ENCODE measurements around the gene CDHR1. TPM values are rescaled to one million over a fixed set of nuclear protein-coding genes. Genes with fewer than 3 reads are reported as not detected.
A peak's percentile ranks its signal among the peaks of the same experiment; 100 is the strongest.

The CDHR1 gene
- total and polyA plus RNA-seq, 10 of the 15 experiments (the other 5 are each of a cell fraction or from before 2014, with no cell fraction given), result 0.17 to 3.0 (median 0.34) TPM

DNA sequence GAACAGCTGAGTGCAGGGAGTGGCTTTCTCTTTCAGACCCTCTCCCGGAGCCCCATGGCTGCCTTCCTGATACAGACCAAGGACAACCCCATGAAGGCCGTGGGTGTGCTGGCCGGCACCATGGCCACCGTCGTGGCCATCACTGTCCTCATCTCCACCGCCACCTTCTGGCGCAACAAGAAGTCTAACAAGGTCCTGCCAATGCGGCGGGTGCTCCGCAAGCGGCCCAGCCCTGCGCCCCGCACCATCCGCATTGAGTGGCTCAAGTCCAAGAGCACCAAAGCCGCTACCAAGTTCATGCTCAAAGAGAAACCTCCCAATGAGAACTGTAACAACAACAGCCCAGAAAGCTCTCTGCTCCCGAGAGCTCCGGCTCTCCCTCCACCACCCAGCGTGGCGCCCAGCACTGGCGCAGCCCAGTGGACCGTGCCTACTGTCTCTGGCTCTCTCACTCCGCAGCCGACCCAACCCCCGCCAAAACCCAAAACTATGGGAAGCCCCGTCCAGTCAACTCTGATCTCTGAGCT is 19.8 kb downstream of the CDHR1 start (continued):
- TF ChIP-seq, protein P1, sequence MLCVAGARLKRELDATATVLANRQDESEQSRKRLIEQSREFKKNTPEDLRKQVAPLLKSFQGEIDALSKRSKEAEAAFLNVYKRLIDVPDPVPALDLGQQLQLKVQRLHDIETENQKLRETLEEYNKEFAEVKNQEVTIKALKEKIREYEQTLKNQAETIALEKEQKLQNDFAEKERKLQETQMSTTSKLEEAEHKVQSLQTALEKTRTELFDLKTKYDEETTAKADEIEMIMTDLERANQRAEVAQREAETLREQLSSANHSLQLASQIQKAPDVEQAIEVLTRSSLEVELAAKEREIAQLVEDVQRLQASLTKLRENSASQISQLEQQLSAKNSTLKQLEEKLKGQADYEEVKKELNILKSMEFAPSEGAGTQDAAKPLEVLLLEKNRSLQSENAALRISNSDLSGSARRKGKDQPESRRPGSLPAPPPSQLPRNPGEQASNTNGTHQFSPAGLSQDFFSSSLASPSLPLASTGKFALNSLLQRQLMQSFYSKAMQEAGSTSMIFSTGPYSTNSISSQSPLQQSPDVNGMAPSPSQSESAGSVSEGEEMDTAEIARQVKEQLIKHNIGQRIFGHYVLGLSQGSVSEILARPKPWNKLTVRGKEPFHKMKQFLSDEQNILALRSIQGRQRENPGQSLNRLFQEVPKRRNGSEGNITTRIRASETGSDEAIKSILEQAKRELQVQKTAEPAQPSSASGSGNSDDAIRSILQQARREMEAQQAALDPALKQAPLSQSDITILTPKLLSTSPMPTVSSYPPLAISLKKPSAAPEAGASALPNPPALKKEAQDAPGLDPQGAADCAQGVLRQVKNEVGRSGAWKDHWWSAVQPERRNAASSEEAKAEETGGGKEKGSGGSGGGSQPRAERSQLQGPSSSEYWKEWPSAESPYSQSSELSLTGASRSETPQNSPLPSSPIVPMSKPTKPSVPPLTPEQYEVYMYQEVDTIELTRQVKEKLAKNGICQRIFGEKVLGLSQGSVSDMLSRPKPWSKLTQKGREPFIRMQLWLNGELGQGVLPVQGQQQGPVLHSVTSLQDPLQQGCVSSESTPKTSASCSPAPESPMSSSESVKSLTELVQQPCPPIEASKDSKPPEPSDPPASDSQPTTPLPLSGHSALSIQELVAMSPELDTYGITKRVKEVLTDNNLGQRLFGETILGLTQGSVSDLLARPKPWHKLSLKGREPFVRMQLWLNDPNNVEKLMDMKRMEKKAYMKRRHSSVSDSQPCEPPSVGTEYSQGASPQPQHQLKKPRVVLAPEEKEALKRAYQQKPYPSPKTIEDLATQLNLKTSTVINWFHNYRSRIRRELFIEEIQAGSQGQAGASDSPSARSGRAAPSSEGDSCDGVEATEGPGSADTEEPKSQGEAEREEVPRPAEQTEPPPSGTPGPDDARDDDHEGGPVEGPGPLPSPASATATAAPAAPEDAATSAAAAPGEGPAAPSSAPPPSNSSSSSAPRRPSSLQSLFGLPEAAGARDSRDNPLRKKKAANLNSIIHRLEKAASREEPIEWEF (IDR thresholded peaks at IDR 0.05; ENCODE audit: insufficient replicate concordance, low read depth, low read length), result no peak
- no peak for TF ChIP-seq TBL1XR1 (IDR thresholded peaks at IDR 0.05; ENCODE audit: low read depth, low read length)

GRCh38 chr10:84214612-84215235 is 20.4 kb downstream of the CDHR1 start:
- WGBS (ENCODE audit: insufficient coverage, insufficient replicate concordance, low lambda C conversion rate, missing lambda C conversion rate), result 9% methylated on average over 12 of the region's 12 CpGs
- ChIA-PET POLR2A (no interaction called here), CTCF (interaction anchor here (0.6 to 28.3 kb wide), 19 partner anchors 9 to 630 kb away, joined by 3 to 788 read pairs (median 3); partner anchors contain the start of genes GHITM, GPR15LG and LRIT2), SMC1A (ENCODE audit: uncharacterized antibody, unreplicated experiment) (interaction anchor here (0.6 to 4.6 kb wide), 5 partner anchors 9 to 133 kb away, joined by 3 to 29 read pairs (median 3); no protein-coding TSS in a partner anchor), RAD21 (ENCODE audit: unreplicated experiment) (interaction anchor here (1.7 to 2.6 kb wide), 2 partner anchors 66 to 155 kb away, joined by 3 to 28 read pairs; no protein-coding TSS in a partner anchor)
- TF ChIP-seq BHLHE40 (IDR thresholded peaks at IDR 0.05; ENCODE audit: borderline replicate concordance in 1 of 2, low read depth in 2 of 2, low read length in 1 of 2) (peak in 1 of 2 experiments; percentile 34; a peak in 1 of 4 replicates), STAT3 (IDR thresholded peaks at IDR 0.05; ENCODE audit: low read depth, low read length) (no peak), FOS (IDR thresholded peaks at IDR 0.05; ENCODE audit: borderline replicate concordance, extremely low read depth, insufficient read length) (no peak), RELA (IDR thresholded peaks at IDR 0.05; ENCODE audit: borderline replicate concordance, partially characterized antibody) (no peak), NR2F1 (conservative IDR thresholded peaks at IDR 0.05) (peak; percentile 69), MTA3 (IDR thresholded peaks at IDR 0.05; ENCODE audit: borderline replicate concordance, low read length) (no peak), RAD21 (IDR thresholded peaks at IDR 0.05; ENCODE audit: insufficient read depth, low read depth, low read length) (peak; percentile 70), SUPT20H (IDR thresholded peaks at IDR 0.05; ENCODE audit: borderline replicate concordance, control insufficient read depth, low read depth, low read length) (no peak), SMC3 (IDR thresholded peaks at IDR 0.05; ENCODE audit: borderline replicate concordance, low read length) (peak; percentile 52), GATAD2B (conservative IDR thresholded peaks at IDR 0.05; ENCODE audit: low read depth) (no peak), RAD51 (IDR thresholded peaks at IDR 0.05) (no peak)
- TF ChIP-seq, protein P2, sequence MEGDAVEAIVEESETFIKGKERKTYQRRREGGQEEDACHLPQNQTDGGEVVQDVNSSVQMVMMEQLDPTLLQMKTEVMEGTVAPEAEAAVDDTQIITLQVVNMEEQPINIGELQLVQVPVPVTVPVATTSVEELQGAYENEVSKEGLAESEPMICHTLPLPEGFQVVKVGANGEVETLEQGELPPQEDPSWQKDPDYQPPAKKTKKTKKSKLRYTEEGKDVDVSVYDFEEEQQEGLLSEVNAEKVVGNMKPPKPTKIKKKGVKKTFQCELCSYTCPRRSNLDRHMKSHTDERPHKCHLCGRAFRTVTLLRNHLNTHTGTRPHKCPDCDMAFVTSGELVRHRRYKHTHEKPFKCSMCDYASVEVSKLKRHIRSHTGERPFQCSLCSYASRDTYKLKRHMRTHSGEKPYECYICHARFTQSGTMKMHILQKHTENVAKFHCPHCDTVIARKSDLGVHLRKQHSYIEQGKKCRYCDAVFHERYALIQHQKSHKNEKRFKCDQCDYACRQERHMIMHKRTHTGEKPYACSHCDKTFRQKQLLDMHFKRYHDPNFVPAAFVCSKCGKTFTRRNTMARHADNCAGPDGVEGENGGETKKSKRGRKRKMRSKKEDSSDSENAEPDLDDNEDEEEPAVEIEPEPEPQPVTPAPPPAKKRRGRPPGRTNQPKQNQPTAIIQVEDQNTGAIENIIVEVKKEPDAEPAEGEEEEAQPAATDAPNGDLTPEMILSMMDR (IDR thresholded peaks at IDR 0.05 in 2 of 3, conservative IDR thresholded peaks at IDR 0.05 in 1 of 3; ENCODE audit: control insufficient read depth in 2 of 3, extremely low read depth in 1 of 3, insufficient read depth in 1 of 3, low read depth in 3 of 3, low read length in 3 of 3), result peak; percentile 70 to 78 (median 76)
- Histone ChIP-seq H3K36me3 (ENCODE audit: control insufficient read depth in 2 of 2, insufficient read depth in 2 of 2, low read length in 1 of 2) (no peaks in the 10 kb centered on the region), H4K20me1 (ENCODE audit: control insufficient read depth, insufficient read depth) (no peaks in the 10 kb centered on the region), H3K9ac (ENCODE audit: control insufficient read depth, insufficient read depth, low read length) (no peak overlapping the region), H2AFZ (ENCODE audit: control insufficient read depth, low read depth, low read length) (no peak overlapping the region), H3K4me3 (no peak overlapping the region), H3K79me2 (ENCODE audit: control insufficient read depth, insufficient read depth, low read length) (no peaks in the 10 kb centered on the region), H3K4me1 (ENCODE audit: control insufficient read depth, insufficient read depth, low read length) (no peaks in the 10 kb centered on the region), H3K27me3 (replicated peaks in 1 of 2; ENCODE audit: control insufficient read depth in 2 of 2, insufficient read depth in 2 of 2, low read length in 1 of 2) (no peaks in the 10 kb centered on the region; a peak in 2 of 4 replicates), H3K4me2 (ENCODE audit: control insufficient read depth, insufficient read depth) (no peak overlapping the region), H3K27ac (ENCODE audit: control insufficient read depth, insufficient read depth) (no peak overlapping the region), H3K9me3 (replicated peaks; ENCODE audit: control insufficient read depth, insufficient read depth, low read length) (peaks cover 4% of the 10 kb centered on the region; the same call in 1 of the 3 replicates)
- BruUV-seq (replicated peaks), result no TSS peak
- intact Hi-C loops (cut with micrococcal nuclease; ENCODE audit: unreplicated experiment), result no loop called here
- FAIRE-seq (peak; percentile 92), ATAC-seq (peak; percentile 98), DNase-seq (ENCODE audit: low read depth, low spot score) (no peak)
- in situ Hi-C loops (cut with MboI), result no loop called here
